Natural killer cell (primary cell): Measurements from ENCODE around the gene PCDHB12. TPM values are rescaled to one million over a fixed set of nuclear protein-coding genes. Genes with fewer than 3 reads are reported as not detected.

ENCODE experiments used
- total RNA-seq, 4 donors: library from RNA; stranded (reverse); fragments of 120-200 nt in 1 of 4; gene quantifications; one replicate each; pipeline versions ENCODE4 v1.2.3 to v1.2.4, GENCODE V29; 2013 to 2022

Gene PCDHB12
- total RNA-seq, 3 donors from 2014 or later (not counting 1 experiment from before 2014, with no cell fraction given): not detected

Other genes starting within 250 kb of the PCDHB12 start
- not detected for gene PCDHAC2, start 242.2 kb upstream of the PCDHB12 start, total RNA-seq
- gene PCDHB1, start 157.3 kb upstream of the PCDHB12 start, total RNA-seq: not detected
- not detected for gene PCDHB2, start 114.1 kb upstream of the PCDHB12 start, total RNA-seq
- not detected for gene PCDHB3, start 108.2 kb upstream of the PCDHB12 start, total RNA-seq
- gene PCDHB4, start 86.9 kb upstream of the PCDHB12 start, total RNA-seq: not detected
- not detected for gene PCDHB5, start 73.5 kb upstream of the PCDHB12 start, total RNA-seq
- gene PCDHB6, start 58.7 kb upstream of the PCDHB12 start, total RNA-seq: not detected
- not detected for gene PCDHB7, start 36.1 kb upstream of the PCDHB12 start, total RNA-seq
- not detected for gene PCDHB8, start 30.9 kb upstream of the PCDHB12 start, total RNA-seq
- gene PCDHB16, start 26.3 kb upstream of the PCDHB12 start, total RNA-seq: not detected
- gene PCDHB9, start 21.6 kb upstream of the PCDHB12 start, total RNA-seq: under 1 TPM in 1 of 3 donors, not detected in 2; 0.15 TPM
- under 1 TPM in 1 of 3 donors, not detected in 2; 0.15 TPM for gene PCDHB10, start 16.4 kb upstream of the PCDHB12 start, total RNA-seq
- not detected for gene PCDHB11, start 9.1 kb upstream of the PCDHB12 start, total RNA-seq
- not detected for gene PCDHB13, start 5.2 kb downstream of the PCDHB12 start, total RNA-seq
- gene PCDHB14, start 14.6 kb downstream of the PCDHB12 start, total RNA-seq: not detected
- gene PCDHB15, start 36.7 kb downstream of the PCDHB12 start, total RNA-seq: not detected
- under 1 TPM in 1 of 3 donors, not detected in 2; 0.73 TPM for gene SLC25A2, start 95.3 kb downstream of the PCDHB12 start, total RNA-seq
- gene TAF7, start 112.1 kb downstream of the PCDHB12 start, total RNA-seq: 10 to 100 TPM; 77.3 to 96.1 (median 89.4) TPM
- gene PCDHGA1, start 121.8 kb downstream of the PCDHB12 start, total RNA-seq: not detected
- gene PCDHGA2, start 130.0 kb downstream of the PCDHB12 start, total RNA-seq: not detected
- not detected for gene PCDHGA3, start 135.1 kb downstream of the PCDHB12 start, total RNA-seq
- under 1 TPM in 1 of 3 donors, not detected in 2; 0.10 TPM for gene PCDHGB1, start 141.4 kb downstream of the PCDHB12 start, total RNA-seq
- gene PCDHGA4, start 146.3 kb downstream of the PCDHB12 start, total RNA-seq: under 1 TPM in 2 of 3 donors, not detected in 1; 0.24 to 0.30 TPM
- gene PCDHGB2, start 151.3 kb downstream of the PCDHB12 start, total RNA-seq: 1 to 10 TPM in 1 of 3 donors, under 1 TPM in 2; 0.36 to 1.5 (median 0.49) TPM
- under 1 TPM; 0.12 to 0.30 (median 0.20) TPM for gene PCDHGA5, start 155.4 kb downstream of the PCDHB12 start, total RNA-seq
- under 1 TPM in 2 of 3 donors, not detected in 1; 0.52 to 0.68 TPM for gene PCDHGB3, start 161.5 kb downstream of the PCDHB12 start, total RNA-seq
- under 1 TPM; 0.20 to 0.75 (median 0.21) TPM for gene PCDHGA6, start 165.2 kb downstream of the PCDHB12 start, total RNA-seq
- under 1 TPM in 2 of 3 donors, not detected in 1; 0.26 to 0.68 TPM for gene PCDHGA7, start 174.0 kb downstream of the PCDHB12 start, total RNA-seq
- gene PCDHGB4, start 179.0 kb downstream of the PCDHB12 start, total RNA-seq: under 1 TPM in 2 of 3 donors, not detected in 1; 0.31 to 0.40 TPM
- gene PCDHGA8, start 183.9 kb downstream of the PCDHB12 start, total RNA-seq: under 1 TPM; 0.07 to 0.28 (median 0.09) TPM
- 1 to 10 TPM; 1.3 to 4.2 (median 3.1) TPM for gene PCDHGB5, start 189.2 kb downstream of the PCDHB12 start, total RNA-seq
- gene PCDHGA9, start 194.1 kb downstream of the PCDHB12 start, total RNA-seq: 1 to 10 TPM in 2 of 3 donors, under 1 TPM in 1; 0.61 to 1.7 (median 1.0) TPM
- gene PCDHGB6, start 199.3 kb downstream of the PCDHB12 start, total RNA-seq: 1 to 10 TPM; 2.1 to 5.9 (median 2.9) TPM
- gene PCDHGA10, start 204.3 kb downstream of the PCDHB12 start, total RNA-seq: 1 to 10 TPM in 2 of 3 donors, under 1 TPM in 1; 0.61 to 2.6 (median 2.1) TPM
- 1 to 10 TPM in 2 of 3 donors, under 1 TPM in 1; 0.68 to 1.6 (median 1.2) TPM for gene PCDHGB7, start 209.0 kb downstream of the PCDHB12 start, total RNA-seq
- 1 to 10 TPM in 1 of 3 donors, under 1 TPM in 2; 0.40 to 1.2 (median 0.83) TPM for gene PCDHGA11, start 212.3 kb downstream of the PCDHB12 start, total RNA-seq
- 1 to 10 TPM in 1 of 3 donors, under 1 TPM in 2; 0.35 to 1.1 (median 0.75) TPM for gene PCDHGA12, start 221.8 kb downstream of the PCDHB12 start, total RNA-seq